C4-2B (cell line): Measurements from ENCODE around the gene SSR3.

Experiments
- CTCF ChIP-seq: fragments of 450-650 bp; conservative IDR thresholded peaks from 2 replicates; pipeline ENCODE4 v1.5.1; 2017; ENCODE audit warnings: mild to moderate bottlenecking
- ZFX ChIP-seq: fragments of 450-650 bp; IDR thresholded peaks from 2 replicates; pipeline ENCODE4 v1.6.1; 2017

DNA sequence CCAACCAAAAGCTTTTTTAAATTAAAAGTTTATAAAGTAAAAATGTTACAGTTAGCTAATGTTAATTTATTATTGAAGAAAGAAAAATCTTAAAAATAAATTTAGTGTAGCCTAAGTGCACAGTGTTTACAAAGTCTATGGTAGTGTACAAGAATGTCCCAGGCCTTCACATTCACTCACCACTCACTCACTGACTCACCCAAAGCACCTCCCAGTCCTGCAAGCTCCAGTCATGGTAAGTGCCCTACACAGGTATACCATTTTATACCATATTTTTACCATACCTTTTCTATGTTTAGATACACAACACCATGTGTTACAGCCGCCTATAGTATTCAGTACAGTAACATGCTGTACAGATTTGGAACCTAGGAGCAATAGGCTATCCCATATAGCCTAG, 29.1 kb downstream of the SSR3 start:
- TF ChIP-seq CTCF (no peak), ZFX (no peak)
